Measurements from ENCODE around the gene ALG12.

The ALG12 gene

GRCh38 chr22:49861642-49862495 is 56.4 kb downstream of the ALG12 start:
- Histone ChIP-seq H3K36me3 (ENCODE audit: control insufficient read depth, insufficient read depth, low read length) (no peaks in the 10 kb centered on the region; the same call in 1 of the 2 replicates), H3K4me3 (replicated peaks; ENCODE audit: low read depth, low read length) (no peak overlapping the region), H3K27me3 (replicated peaks; ENCODE audit: control insufficient read depth, insufficient read depth, low read length) (no peaks in the 10 kb centered on the region)
- DNase-seq (ENCODE audit: extremely low read depth, insufficient read length) = no peak
- TF ChIP-seq CTCF (IDR thresholded peaks at IDR 0.05; ENCODE audit: insufficient read depth, low read length, poor library complexity, severe bottlenecking) = no peak

GRCh38 chr22:49858827-49859226 is 59.4 kb downstream of the ALG12 start:
- Histone ChIP-seq H3K4me3 (replicated peaks; ENCODE audit: low read depth, low read length) (no peak overlapping the region), H3K36me3 (ENCODE audit: control insufficient read depth, insufficient read depth, low read length) (no peaks in the 10 kb centered on the region; the same call in 1 of the 2 replicates)
- no peak for TF ChIP-seq CTCF (IDR thresholded peaks at IDR 0.05; ENCODE audit: insufficient read depth, low read length, poor library complexity, severe bottlenecking)

GRCh38 chr22:49856766-49857618 is 61.2 kb downstream of the ALG12 start:
- TF ChIP-seq CTCF (IDR thresholded peaks at IDR 0.05; ENCODE audit: insufficient read depth, low read length, poor library complexity, severe bottlenecking) = no peak
- no peak for DNase-seq (ENCODE audit: extremely low read depth, insufficient read length)
- Histone ChIP-seq H3K27me3 (replicated peaks; ENCODE audit: control insufficient read depth, insufficient read depth, low read length) (no peaks in the 10 kb centered on the region), H3K4me3 (replicated peaks; ENCODE audit: low read depth, low read length) (no peak overlapping the region), H3K36me3 (ENCODE audit: control insufficient read depth, insufficient read depth, low read length) (no peaks in the 10 kb centered on the region; the same call in 1 of the 2 replicates)

More at GRCh38 chr22:49858827-49859226, 59.4 kb downstream of the ALG12 start:
- H3K27me3 ChIP-seq (replicated peaks; ENCODE audit: control insufficient read depth, insufficient read depth, low read length) = no peaks in the 10 kb centered on the region
- DNase-seq (ENCODE audit: extremely low read depth, insufficient read length) = no peak

GRCh38 chr22:49856343-49856742 is 61.9 kb downstream of the ALG12 start:
- Histone ChIP-seq H3K4me3 (replicated peaks; ENCODE audit: low read depth, low read length) (no peak overlapping the region), H3K36me3 (ENCODE audit: control insufficient read depth, insufficient read depth, low read length) (no peaks in the 10 kb centered on the region; the same call in 1 of the 2 replicates), H3K27me3 (replicated peaks; ENCODE audit: control insufficient read depth, insufficient read depth, low read length) (no peaks in the 10 kb centered on the region)
- DNase-seq (ENCODE audit: extremely low read depth, insufficient read length) = no peak
- no peak for TF ChIP-seq CTCF (IDR thresholded peaks at IDR 0.05; ENCODE audit: insufficient read depth, low read length, poor library complexity, severe bottlenecking)

- H3K27me3 ChIP-seq (replicated peaks; ENCODE audit: control insufficient read depth, insufficient read depth, low read length) = peaks cover 1% of the 10 kb centered on the region; the same call in 1 of the 2 replicates
- H3K36me3 ChIP-seq (ENCODE audit: control insufficient read depth, insufficient read depth, low read length) = no peaks in the 10 kb centered on the region; the same call in 1 of the 2 replicates
- no peak for TF ChIP-seq CTCF (IDR thresholded peaks at IDR 0.05; ENCODE audit: insufficient read depth, low read length, poor library complexity, severe bottlenecking)
- peak overlapping the region; percentile 92 for H3K4me3 ChIP-seq (replicated peaks; ENCODE audit: low read depth, low read length)
- DNase-seq (ENCODE audit: extremely low read depth, insufficient read length) = no peak
Observed at GRCh38 chr22:49855251-49855911, 62.9 kb downstream of the ALG12 start.

All from GM06990 (cell line).